Measurements from ENCODE around the gene GIMAP1.

DNA sequence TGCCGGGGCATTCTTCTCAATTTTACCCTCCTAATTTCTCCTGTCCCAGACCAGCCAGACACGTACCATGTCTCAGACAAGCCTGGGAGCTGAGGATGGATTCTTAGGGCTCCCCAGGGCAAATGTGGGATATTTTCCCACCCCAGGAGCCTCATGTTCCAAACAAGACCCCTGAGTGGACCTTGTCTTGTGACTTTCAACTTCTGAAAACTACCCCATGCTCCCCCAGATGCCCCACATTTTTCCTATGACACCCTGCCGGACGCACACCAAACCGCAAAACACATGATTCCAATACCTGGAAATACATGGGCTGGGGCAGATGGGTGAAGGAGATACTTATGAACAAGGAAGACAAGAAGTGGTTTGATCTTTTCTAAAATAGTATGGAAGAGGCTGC lies 21.7 kb downstream of the GIMAP1 start:
- no peak for TF ChIP-seq CTCF (IDR thresholded peaks at IDR 0.05)
- TF ChIP-seq POLR2A (IDR thresholded peaks at IDR 0.05), result no peak
